Putamen (tissue), 1 donor: ENCODE results near the gene ATP11A.

Experiments used
- DNase-seq: peaks from one replicate; pipeline ENCODE4 v3.0.0-alpha.2; 2016; ENCODE audit warnings: low spot score

ATP11A gene

GRCh38 chr13:112907871-112908331, 218.1 kb downstream of the ATP11A start:
- DNase-seq = no peak

- no peak for DNase-seq
These were observed 218.5 kb downstream of the ATP11A start for GRCh38 chr13:112908342-112908741.

- DNase-seq = no peak
These were observed 220.2 kb downstream of the ATP11A start for GRCh38 chr13:112910016-112910415.

GRCh38 chr13:112910616-112911280, 220.9 kb downstream of the ATP11A start:
- DNase-seq = no peak

- no peak for DNase-seq
These were observed 221.5 kb downstream of the ATP11A start for GRCh38 chr13:112911285-112911701.

GRCh38 chr13:112911883-112912282, 222.0 kb downstream of the ATP11A start:
- no peak for DNase-seq

- no peak for DNase-seq
These were observed 223.0 kb downstream of the ATP11A start for GRCh38 chr13:112912726-112913440.

GRCh38 chr13:112916296-112916695, 226.5 kb downstream of the ATP11A start:
- DNase-seq = no peak

GRCh38 chr13:112917056-112917664, 227.3 kb downstream of the ATP11A start:
- DNase-seq = no peak

GRCh38 chr13:112917737-112918136, 227.9 kb downstream of the ATP11A start:
- no peak for DNase-seq

GRCh38 chr13:112918266-112918665, 228.4 kb downstream of the ATP11A start:
- no peak for DNase-seq

GRCh38 chr13:112918746-112919145, 228.9 kb downstream of the ATP11A start:
- no peak for DNase-seq

GRCh38 chr13:112923962-112924361, 234.1 kb downstream of the ATP11A start:
- no peak for DNase-seq

- no peak for DNase-seq
These were observed 234.5 kb downstream of the ATP11A start for GRCh38 chr13:112924365-112924764.

- DNase-seq = no peak
These were observed 236.2 kb downstream of the ATP11A start for GRCh38 chr13:112926003-112926402.

- no peak for DNase-seq
These were observed 237.2 kb downstream of the ATP11A start for GRCh38 chr13:112926993-112927392.

- DNase-seq = no peak
These were observed 238.5 kb downstream of the ATP11A start for GRCh38 chr13:112928020-112928971.

GRCh38 chr13:112928972-112929782, 239.3 kb downstream of the ATP11A start:
- no peak for DNase-seq

- DNase-seq = no peak
These were observed 239.9 kb downstream of the ATP11A start for GRCh38 chr13:112929783-112930055.

- no peak for DNase-seq
These were observed 240.4 kb downstream of the ATP11A start for GRCh38 chr13:112930192-112930591.
